Midbrain (tissue), 1 donor: ENCODE measurements around the gene MEGF9.
"Not testable (repeated sequence)": the region's sequence is repeated elsewhere in the genome, so short reads cannot be mapped to it uniquely, and the experiment has no call there.

Experiments
- DNase-seq: peaks from one replicate; lab custom pipeline; 2025; lab: John Stamatoyannopoulos, UW

MEGF9 gene

DNA sequence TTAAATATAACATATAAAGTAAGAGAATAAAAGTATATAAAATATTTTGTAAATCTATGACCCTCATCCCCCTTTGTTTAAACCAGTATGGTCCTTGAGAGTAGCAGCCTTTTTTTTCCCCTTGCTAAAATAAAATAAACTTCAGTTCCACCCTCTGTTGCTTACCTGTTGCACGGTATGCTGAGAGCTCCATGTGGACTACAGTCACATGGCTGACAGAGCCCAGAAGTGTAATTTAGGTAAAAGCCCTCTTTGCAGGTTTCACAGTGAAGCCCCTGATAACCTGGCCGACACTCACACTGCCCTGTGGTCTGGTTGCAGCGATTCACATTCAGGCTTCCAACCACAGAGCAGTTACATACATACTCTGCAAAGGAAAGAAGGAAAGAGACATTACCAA lies 55.1 kb downstream of the MEGF9 start:
- no peak for DNase-seq

DNA sequence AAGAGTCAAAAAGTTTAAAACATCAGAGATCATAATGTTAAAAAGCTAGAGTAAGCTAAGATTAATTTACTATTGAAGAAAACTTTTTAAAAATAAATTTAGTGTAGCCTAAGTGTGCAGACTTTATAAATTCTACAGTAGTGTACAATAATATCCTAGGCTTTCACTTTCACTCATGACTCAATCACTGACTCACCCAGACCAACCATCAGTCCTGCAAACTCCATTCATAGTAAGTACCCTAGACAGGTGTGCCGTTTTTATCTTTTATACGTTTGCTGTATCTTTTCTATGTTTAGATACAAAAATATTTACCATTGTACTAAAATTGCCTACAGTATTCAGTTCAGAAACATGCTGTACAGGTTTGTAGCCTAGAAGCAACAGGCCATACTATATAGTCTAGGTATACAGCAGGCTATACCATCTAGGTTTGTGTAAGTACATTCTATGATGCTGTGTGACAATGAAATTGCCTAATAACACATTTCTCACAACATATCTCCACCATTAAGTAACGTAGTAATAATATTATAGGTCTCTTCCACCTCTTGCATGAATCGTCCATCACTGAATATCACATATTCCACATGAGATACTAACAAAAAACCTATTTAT lies 59.2 kb downstream of the MEGF9 start:
- no peak for DNase-seq

DNA sequence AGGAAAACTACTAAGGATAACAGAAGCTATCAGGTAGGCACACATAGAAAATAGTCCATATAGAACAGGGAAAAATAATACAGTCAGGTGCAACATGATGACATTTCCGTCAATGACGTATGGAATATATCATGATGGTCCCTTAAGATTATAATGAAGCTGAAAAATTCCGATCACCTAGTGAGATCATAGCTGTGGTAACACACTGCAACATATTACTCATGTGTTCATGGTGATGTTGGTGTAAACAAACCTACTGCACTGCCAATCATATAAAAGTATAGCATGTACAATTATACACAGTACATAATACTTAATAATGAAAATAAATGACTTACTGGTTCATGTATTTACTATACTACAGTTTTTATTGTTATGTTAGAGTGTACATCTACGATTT lies 60.0 kb downstream of the MEGF9 start:
- no peak for DNase-seq

DNA sequence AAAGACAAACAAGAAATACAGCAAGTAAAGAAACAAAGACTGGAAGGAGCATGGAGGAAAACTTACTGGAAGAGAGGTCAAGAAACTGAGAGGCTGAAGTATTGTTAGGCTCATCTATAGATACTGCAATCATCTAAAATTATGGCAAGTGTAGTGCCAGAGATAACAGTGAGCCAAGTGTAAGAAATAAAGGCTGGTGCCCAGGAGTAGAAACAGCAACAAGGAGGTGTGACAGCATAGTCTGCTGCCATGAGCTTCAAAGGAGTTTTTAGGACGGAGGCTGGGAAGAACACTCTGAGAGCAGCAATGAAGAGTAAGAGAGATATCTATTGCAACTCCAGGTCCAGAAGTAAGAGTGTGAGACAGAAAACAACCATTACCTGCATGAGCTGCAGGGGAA lies 60.5 kb downstream of the MEGF9 start:
- DNase-seq: no peak

DNA sequence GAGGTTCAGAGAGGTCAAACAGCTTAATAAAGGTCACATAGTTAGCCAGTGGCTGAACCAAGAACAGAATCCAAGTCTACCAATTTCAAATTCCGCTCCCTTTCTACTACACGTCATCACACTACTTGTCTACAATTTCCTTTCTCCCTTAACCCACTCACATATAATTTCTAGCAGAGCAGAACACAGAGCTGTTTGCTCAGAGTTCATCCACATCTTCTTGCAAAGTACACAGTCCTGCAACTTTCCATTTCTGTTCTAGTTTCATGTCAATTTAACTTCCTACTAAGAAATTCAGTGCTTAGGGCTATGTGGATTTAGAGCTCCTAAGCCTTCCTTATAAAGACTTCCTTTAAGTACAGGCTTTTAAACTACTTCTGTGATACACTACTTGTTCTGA lies 61.3 kb downstream of the MEGF9 start:
- no peak for DNase-seq

DNA sequence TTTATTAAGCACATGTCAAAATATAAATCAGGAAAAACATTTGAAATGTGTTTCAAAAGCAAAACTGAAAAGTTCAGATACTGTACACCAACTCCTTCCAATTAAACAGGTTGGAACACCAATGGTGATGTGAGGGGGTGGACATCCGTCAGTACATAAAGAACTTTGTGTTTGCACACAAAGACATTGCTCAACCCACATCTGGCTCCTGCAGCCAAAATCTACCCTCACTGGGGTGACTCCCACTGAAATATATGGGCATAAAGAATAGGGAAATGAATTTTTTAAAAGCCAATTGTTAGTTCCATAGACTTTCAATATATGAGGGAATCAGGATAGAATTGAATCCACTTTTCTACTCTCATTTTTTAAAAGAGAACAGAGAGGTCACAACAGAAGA lies 63.9 kb downstream of the MEGF9 start:
- DNase-seq: no peak

DNA sequence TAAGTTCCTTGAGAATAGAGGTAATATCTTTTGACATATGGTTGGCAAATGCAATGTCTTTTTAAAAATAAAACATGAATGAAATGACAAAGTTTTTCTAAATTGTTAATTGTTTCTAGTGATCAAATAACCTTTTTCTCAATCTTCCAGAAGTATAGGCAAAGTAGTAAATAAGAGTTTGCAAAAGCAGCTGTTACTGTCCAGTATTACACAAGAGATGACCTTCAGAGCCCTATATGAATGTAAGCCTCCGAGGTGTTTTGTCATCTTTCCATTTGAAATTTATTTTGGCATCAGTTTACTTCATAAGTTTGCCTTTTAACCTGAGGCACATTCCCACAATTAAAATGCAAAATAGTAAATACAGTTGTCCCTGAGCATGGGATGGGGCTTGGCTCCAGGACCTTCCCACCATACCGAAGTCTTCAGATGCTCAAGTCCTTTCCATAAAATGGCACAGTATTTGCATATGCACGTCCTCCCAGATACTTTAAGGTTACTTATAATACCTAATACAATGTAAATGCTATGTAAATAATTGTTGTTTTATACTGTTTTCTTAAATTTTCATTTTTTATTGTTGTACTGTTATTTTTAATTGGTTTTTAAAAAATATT lies 65.6 kb downstream of the MEGF9 start:
- DNase-seq: no peak

DNA sequence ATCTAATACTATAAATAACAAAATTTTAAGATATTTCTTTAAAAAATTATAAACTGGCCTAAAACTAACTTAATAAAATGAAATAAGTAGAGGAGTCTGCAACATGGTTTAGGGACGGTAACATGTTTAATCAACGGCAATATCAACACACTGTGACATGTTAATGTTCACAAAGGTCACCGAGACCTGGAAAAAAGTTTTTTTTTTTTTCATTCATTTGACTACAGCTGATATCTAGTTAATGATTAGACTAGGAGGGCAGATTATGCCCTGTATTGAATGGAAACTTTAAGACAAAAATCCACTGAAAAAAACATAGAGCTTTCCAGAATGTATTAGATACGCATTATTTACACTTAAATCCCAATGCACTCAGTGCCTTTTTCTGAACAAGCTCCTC lies 67.3 kb downstream of the MEGF9 start:
- no peak for DNase-seq

DNA sequence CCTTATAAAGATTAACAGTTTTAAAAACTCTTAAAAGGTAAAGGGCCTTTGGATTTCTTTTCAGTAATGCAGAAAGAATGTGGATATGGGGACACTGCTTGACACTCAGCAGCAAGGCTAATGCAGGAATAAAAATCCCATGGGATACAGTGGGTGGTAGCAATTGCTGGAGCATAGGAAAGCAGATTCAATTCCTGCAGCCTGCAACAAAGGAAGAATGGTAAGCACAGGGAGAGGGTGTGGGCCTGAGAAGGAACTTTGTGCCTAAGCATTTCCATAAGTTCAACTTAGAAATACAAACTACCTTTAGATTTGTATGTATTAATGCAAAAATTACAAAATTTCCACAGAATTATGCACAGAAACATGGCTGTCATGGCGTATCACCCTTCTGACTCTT lies 68.5 kb downstream of the MEGF9 start:
- no peak for DNase-seq

DNA sequence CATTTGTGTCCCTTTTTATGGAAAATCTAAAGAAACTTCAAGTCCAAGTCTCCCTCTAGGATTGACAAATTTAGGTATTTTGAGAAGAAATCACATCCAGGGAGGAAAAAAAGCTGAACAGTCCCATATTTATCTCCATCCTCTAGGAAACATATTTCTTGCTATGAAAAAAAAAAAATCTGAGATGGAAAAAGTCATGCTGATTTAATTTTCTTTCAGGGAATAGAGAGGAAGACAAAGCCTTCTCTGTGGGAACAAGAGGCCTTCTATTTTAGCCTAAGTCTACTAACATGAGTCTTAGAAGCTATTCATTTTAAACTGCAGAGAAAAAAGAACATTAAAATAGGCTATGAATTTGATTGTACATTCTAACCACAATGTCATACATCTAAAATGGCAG lies 71.2 kb downstream of the MEGF9 start:
- peak; percentile 30 for DNase-seq

DNA sequence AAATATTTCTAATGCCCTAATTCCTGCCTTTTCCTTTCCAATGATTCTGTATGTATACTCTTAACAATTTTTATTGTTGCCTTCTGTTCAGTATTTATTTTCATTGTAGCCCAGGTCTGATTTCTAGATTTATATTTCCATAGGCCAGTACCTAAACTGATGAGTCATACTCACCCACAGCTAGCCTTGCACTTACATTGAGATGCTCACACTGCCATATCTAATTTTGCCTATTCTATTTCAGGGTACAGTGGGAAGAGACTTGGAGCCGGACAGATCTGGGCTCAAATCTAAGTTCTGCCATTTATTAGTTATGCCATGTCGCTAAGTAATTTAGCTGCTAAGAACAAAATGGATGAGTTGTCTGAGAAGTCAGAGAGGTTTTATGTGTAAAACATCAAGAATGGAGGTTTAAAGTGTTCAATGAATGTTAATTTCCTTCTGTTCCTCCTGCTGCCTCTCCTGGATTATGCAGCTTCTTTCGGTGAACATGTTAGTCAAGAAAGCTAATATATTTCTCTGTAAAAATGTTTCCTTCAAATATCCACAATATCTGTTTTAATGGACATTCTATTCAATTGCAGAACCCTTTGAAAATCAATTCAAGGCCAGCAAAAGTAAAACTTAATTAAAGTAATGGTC lies 72.0 kb downstream of the MEGF9 start:
- no peak for DNase-seq

DNA sequence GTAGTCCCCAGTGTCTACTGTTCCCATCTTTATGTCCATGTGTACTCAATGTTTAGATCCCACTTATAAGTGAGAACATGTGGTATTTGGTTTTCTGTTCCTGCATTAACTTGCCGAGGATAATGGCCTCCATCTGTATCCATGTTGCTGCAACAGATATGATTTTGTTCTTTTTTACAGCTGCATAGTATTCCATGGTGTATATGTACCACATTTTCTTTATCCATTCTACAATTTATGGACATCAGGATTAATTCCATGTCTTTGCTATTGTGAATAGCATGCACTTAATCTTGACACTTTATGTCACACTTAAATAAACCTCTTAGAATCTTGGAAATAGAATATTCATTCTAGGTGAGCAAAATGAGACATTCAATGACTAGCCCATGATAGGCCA lies 73.4 kb downstream of the MEGF9 start:
- DNase-seq: not testable (repeated sequence)

DNA sequence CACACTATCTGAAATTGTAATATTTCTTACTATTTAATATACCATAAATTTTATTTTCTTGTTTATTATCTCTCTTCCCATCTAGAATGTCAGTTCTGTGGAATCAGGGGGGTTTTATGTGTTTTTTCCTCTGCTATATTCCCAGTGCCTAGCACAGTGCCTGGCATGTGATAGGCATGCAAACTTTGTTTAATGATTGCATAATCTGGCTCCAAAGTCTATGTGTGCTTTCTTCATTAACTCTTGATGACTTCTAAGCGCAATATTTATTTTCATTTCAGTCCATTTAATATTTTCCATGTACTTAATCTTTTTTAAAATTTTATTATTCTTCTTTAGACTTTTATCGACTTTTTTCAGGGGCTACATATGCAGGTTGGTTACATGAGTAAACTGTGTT lies 73.9 kb downstream of the MEGF9 start:
- no peak for DNase-seq

DNA sequence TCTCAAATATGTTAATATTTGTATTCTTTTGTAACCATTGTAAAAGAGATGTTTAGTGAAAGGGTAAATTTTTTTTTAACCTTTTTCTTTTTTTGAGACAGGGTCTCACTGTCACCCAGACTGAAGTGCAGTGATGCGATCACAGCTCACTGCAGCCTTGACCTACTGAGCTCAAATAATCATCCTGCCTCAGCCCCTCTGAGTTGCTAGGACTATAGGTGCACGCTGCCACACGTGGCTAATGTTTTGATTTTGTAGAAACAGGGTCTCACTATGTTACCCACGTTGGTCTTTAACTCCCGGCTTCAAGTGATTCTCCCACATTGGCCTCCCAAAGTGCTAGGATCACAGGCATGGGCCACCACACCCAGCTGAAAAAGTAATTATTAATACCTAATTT lies 76.4 kb downstream of the MEGF9 start:
- DNase-seq: no peak

DNA sequence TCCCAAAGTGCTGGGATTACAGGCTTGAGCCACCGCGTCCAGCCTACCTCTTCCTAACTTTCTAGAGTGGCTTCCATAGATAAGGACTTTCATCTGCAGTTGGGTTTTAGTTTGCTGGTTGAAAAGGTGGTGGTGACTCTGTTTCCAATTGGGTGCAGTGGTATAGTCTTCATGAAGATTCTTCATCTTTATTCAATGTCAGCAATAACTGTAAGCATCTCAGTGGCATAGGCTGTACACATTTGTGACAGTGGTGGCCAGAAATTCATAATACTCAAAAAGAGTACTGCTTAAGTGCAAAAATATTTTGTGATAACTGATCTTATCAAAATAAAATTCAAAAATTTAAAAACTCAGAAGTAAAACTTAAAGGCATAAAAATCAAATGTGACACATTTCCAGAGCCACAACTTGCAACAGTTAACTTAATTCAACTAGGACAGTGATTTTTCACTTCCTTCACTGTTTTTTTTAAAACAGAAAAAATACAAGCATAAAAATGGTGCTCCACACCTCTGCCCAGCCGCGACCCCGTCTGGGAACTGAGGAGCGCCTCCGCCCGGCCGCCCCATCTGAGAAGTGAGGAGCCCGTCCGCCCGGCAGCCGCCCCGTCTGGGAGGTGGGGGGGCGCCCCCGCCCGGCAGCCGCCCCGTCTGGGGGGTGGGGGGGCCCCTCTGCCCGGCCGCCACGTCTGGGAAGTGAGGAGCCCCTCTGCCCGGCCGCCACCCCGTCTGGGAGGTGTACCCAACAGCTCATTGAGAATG lies 77.9 kb downstream of the MEGF9 start:
- DNase-seq: no peak

DNA sequence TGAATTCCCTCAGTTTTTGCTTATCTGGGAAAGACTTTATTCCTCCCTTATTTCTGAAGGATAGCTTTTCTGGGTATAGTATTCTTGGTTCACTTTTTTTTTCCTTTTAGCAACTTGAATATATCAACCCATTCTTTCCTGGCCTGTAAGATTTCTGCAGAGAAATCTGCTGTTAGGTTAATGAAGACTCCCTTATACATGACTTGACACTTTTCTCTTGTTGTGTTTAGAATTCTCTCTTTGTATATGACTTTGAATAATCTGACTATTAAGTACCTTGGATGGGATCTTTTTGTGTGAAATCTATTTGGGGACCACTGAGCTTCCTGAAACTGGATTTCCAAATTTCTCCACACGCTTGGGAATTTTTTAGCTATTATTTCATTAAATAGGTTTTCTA lies 79.3 kb downstream of the MEGF9 start:
- no peak for DNase-seq

DNA sequence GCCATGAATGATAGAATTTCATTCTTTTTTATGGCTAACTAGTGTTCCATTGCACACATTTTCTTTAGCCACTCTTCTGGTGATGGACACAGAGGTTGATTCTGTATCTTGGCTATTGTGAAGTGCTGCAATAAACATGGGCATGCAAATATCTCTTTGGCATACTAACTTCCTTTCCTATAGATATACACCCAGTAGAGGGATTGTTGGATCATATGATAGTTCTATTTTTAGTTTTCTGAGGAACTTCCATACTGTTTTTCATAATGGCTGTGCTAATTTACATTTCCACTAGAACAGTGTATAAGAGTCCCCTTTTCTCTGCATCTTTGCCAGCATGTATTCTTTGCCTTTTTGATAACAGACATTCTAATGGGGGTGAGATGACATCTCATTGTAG lies 83.9 kb downstream of the MEGF9 start:
- DNase-seq: no peak

DNA sequence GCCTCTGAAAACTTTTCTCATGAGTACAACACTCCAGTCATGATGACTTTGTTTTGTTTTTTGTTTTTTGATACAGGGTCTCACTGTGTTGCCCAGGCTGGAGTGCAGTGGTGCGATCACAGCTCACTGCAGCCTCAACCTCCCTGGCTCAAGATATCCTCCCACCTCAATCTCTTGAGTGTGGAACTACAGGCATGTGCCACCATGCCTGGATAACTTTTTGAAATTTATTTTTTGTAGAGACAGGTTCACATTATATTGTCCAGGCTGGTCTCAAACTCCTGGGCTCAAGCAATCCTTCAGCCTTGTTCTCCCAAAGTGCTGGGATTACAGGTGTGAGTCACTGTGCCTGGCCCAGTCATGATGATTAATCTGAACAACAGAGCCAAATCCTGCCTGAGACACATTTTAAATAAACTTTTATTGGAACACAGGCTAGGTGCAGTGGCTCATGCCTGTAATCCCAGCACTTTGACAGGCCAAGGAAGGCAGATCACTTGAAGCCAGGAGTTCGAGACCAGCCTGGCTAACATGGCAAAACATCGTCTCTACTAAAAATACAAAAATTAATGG lies 85.3 kb downstream of the MEGF9 start:
- DNase-seq: not testable (repeated sequence)

DNA sequence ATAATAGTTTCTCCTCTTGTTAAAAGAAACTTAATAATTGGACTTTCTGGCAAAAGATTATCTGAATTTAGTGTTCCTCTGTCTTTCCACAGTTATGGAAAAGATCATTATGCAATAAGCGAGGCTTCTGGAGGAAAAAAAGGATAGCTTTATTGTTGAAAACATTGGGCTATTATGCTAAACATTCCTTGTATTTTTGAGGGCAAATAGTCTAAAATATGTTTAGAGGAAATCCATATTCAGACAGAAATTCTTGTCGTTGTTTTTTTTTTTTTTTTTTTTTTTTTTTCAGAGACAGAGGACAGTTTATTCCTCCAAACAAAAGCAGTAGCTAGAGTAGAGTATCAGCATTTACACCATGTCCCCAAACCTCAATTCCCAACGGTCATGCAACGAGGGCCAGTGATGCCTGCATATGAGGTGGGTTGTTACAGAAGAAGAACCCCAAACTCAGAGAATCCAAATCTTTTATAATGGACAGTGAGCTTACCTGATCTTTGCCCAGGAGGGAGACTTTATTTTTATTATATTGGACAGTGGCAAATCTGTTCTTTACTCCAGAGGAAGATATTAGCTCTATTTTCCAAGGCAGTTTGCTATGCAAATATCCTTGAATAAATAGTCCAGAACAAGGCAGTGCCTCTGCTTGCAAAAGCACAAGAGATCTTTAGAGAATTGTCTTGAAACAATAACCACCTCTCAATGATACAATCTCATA lies 85.9 kb downstream of the MEGF9 start:
- DNase-seq: no peak

DNA sequence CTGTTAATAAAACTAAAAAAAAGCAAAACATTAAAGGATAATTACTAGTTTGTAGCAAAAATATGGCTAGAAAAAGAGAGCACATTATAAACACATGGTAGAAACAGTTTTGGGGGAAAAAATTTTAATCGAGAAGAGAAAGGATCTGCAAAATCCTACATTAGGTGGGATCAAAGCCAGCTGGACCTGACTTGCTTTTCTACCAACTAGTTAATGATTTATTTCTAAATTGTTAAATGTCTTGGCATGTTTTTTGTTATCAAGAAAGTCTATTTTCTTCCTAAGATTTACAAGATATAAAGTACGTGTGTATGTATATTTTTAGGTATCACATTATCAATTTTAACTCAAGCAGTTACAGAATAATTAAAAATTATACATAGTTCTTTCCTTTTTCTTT lies 87.2 kb downstream of the MEGF9 start:
- no peak for DNase-seq

DNA sequence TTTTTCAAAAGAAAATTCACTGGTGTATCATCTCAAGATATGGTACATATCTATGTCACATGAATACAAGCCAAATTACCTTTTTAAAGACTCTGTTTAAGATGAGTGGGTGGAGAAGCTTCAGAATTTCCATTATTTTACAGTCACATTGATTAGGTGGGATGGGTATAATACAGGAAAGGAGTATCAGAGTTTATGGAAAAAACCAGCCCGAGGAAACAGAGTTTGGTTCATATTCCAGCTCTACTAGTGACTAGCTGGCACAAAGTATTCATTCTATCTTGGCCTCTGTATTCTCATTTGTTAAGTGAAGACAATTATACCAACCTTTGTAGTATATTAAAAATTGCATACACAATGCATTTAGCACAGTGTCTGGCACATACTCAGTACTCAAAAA lies 87.8 kb downstream of the MEGF9 start:
- DNase-seq: no peak

DNA sequence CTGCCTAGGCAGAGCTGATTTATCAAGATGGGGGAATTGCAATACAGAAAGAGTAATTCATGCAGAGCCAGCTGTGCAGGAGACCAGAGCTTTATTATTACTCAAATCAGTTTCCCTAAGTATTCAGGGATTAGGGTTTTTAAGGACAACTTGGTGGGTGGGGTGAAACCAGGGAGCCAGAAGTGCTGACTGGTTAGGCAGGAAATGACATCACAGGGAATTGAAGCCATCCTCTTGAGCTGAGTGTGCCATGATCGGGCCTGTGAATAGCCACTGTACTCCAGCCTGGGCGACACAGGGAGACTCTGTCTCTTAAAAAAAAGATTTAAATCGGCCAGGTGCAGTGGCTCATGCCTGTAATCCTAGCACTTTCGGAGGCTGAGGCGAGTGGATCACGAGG lies 89.0 kb downstream of the MEGF9 start:
- no peak for DNase-seq
